ENCODE results near the gene MYL12A.

GRCh38 chr18:3233433-3234168 lies 14.0 kb upstream of the MYL12A start:
- TF ChIP-seq CTCF (IDR thresholded peaks at IDR 0.05; ENCODE audit: low read depth, low read length) = no peak
- TF ChIP-seq MAX (IDR thresholded peaks at IDR 0.05; ENCODE audit: low read depth, low read length) = no peak

All from NB4 (cell line).